GM10847 (cell line): ENCODE measurements around the gene HOXD9.

Experiments
- POLR2A ChIP-seq: IDR thresholded peaks from 2 replicates; pipeline ENCODE4 v1.6.1; 2011; ENCODE audit not compliant: insufficient read length; ENCODE audit errors: extremely low read depth

HOXD9 gene

DNA sequence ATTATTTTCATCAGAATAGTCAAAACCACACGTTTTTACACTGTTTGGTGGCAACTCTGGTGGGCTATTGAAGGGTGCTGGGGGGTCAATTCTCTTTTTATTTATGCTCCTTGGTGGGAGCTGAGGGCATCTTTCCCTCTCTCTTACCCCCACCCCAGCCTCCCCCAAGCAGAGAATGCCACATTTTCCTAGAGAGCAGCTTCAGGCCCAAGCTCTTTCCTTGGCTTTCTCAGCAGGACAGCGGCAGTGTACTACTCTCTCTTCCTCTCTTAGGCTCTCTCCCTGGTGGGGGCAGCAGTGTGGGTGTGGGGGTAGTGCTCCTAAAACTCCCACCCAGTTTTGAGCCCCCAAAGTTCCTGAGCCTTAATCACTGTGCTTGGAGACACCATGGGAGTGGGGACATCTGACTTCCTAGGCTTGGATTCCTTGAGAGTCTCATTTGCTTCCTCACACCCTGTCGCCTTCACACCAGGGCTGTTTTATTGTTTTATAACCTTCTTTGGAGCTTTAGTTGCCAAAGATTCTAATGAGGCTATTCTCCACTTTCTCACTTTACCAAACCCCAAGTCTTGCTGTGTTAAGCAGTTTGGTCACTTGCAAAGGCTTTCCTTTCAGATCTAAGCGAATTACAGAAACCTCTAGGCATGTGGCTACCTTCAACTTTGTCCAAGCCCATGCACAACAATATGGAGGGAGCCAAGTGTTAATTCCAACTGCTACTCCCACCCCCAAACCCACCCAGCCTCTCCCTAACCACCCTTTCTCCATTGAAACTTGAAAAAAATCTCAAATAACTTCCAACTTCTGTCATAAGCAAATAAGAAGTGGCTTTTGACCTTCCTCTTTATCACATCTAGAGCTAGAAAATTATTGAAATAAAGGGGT is 22.8 kb downstream of the HOXD9 start:
- TF ChIP-seq POLR2A: no peak

DNA sequence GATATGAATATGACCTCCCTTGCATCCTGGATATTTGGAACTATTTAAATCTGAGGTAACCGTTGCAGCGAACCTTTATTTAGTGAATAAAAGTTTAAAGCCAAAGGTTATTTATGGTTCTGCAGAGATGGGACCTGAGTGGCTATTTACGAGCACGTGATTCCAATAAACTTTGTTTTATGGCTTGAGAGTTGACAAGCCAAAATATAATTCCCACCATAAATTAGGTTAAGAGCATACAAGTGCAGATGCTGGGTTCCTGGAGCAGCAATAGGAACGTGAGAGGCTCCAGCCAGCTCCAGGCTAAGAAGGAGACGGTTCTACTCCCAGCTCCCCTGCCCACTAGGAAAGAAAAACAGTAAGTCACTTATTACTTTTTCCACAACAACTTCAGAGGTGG is 23.6 kb downstream of the HOXD9 start:
- no peak for TF ChIP-seq POLR2A

DNA sequence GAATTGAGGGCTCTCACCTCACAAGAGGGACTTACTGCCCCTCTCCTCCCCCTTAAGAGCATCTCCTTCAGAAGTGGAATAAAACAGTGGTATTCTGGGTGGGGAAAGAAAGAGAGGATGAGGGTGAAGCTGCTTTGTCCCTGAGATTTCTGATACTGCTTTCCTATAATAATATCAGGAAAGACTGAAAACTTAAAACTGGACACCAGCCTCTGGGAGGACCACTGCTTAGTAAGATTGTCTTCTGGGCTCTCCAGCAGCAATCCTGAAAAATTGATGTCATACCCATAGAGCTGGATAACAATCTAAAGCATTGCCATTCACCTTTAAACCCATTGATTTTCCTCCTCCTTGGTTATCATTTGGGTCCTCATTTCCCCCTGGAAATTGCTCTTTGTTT is 24.1 kb downstream of the HOXD9 start:
- TF ChIP-seq POLR2A: no peak

DNA sequence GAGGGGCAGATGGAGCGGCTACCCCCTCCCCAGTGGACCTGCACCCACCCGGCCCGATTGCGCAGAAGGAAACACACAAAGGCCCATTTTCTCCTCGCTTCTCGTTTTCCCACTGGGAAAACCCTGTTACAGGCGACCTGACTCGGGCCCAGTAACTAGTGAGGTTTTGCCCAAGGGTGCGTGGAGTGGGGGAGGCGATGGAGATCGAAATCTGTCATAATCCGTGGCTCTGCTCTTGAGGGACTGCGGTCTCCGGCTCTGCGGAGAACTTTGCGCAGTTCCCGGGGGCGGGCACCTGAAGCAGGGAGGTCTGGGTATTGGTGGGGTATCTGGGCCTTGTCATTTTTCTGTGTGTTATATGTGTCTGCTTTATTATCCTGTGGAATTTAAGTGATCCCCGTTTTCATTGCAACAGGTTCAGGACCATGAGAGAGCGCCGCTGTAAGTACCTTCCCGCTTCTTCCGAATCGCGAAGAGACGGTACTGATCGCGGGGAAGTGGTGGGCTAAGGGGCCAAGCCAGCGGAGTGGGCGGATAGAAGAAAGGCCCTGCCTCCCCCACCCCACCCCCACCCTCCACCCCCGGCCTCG is 24.8 kb downstream of the HOXD9 start:
- TF ChIP-seq POLR2A: no peak

DNA sequence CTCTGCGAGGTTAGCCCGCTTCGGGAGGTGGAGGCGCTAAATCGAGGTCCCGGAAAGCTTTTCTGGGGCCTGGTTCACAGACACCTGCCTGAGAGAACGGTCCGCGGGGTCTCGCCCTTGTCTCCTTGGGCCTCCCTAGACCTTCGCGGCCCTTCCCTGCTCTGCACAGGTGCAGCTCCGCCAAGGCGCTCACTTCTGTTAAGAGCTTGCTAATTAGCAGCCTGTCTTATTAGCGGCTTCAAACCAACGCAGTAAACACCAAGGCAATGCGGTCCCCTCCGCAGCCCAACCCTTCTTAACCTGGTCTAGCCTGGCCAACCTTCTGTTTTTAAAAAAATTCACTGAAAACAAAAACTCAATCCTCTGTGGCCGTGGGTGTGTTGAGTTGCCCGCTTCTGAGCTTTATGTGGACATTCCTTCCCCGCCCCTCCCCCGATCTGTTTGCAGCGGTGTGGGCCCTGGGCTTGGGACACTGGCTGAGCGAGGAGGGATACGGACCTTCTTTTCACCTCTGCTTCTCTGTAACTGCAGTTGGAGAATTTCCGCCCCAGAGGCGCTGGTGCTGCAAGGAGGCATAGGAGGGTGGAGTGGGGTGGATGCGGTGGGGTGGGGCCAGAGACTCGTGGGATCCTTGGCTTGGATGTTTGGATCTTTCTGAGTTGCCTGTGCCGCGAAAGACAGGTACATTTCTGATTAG is 25.4 kb downstream of the HOXD9 start:
- TF ChIP-seq POLR2A: no peak

DNA sequence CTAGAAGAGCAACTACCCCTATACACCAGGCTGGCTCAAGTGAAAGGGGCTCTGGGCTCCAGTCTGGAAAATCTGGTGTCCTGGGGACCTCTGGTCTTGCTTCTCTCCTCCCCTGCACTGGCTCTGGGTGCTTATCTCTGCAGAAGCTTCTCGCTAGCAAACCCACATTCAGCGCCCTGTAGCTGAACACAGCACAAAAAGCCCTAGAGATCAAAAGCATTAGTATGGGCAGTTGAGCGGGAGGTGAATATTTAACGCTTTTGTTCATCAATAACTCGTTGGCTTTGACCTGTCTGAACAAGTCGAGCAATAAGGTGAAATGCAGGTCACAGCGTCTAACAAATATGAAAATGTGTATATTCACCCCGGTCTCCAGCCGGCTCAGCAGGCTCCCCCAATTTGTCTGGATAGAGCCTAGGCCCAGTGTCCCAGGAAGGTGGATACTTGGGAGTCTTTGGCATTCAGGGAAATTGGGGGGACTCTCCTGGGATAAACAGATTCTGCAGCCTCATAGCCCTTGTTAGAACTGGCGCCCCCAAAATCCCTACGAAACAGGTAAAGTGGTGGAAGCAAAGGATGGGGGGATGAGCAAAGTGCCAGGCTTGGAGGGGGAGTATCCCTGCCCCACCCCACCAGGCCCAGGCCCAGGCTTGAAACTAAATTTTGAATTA is 26.4 kb downstream of the HOXD9 start:
- TF ChIP-seq POLR2A: no peak

DNA sequence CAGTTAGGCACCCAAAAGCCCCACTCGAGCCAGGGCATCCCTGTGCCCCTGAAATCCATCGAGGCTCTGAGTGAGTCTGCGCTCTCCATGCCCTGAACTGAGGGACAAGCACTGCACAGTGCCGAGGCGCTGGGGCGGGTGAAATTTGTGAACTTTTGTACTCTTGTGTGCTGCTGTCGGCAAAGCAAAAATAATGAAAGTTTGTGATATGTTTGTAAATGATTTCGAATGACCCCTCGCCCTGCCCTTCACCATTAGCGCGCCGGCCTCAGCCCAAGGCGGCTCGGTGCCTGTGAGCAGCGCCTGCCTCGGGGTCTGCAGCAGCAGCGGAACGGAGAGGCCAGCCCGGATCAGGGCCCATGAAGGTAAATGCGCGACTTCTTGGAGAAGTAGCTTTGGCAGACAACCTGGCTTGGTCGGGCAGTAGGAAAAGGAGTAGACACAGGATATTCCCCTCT is 27.0 kb downstream of the HOXD9 start:
- TF ChIP-seq POLR2A: no peak

DNA sequence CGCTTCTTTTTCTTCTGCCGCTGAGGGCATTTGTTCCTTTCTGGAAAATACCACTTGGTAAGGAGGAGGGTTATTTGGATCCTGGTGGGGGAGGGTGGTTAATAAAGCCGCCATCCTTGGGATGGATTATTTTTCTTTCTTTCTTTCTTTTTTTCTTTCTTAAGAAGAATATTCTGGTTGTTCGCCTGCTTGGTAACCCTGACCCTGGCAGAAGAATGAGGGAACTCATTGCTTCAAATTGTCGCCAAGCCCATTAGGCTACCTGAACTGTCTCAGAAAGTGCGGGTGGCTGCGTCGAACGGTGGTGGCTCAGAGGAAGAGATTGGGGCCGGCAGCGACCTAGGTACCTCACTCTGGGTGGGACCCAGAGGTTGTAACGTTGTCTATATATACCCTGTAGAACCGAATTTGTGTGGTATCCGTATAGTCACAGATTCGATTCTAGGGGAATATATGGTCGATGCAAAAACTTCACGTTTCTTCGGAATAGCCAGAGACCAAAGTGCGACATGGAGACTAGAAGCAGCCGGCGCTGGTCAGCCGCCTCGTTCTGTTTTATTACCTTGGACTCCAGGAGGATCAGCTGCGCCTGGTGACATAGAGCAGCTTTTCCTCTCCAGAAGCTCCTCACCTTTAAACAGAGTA is 27.5 kb downstream of the HOXD9 start:
- no peak for TF ChIP-seq POLR2A

DNA sequence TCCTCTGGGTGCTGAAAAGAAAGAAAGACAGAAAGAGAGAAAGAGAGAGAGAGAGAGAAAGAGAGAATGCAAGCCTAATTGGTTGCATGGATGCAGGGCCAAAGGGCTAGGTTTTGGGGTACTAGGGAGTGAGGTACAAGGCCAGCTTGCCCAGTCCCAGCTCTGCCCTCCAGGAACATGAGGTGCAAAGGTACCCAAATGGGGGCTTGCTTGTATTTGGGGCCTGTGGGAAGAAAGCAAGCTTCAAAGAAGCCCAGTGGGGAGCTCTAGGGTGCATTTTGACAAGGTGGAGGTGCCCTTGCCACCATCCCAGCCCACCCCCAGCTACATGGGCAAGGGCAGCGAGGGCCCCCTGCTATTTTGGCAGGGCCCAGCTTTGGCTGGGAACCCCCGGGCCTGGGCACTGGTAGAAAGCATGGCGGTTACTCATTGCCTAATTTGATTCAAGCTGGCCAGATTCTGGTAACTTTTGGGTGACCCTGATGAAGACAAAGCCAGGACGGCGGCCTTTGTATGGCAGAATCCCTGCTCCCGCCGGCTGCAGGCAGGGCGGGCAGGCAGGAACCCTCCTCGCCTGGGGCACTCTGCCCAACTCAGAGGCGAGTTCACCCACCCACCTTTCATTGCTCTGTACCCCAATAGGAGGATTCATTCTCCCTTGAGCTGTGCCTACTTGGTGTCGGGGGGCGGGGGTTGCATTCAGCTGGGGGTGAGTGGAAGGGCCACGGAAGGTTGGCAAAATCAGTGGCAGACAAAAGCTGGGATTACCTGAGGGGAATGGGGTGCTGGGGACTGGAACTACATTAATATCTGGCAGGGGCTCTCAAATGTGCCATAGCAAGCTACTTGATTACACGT is 28.3 kb downstream of the HOXD9 start:
- no peak for TF ChIP-seq POLR2A

DNA sequence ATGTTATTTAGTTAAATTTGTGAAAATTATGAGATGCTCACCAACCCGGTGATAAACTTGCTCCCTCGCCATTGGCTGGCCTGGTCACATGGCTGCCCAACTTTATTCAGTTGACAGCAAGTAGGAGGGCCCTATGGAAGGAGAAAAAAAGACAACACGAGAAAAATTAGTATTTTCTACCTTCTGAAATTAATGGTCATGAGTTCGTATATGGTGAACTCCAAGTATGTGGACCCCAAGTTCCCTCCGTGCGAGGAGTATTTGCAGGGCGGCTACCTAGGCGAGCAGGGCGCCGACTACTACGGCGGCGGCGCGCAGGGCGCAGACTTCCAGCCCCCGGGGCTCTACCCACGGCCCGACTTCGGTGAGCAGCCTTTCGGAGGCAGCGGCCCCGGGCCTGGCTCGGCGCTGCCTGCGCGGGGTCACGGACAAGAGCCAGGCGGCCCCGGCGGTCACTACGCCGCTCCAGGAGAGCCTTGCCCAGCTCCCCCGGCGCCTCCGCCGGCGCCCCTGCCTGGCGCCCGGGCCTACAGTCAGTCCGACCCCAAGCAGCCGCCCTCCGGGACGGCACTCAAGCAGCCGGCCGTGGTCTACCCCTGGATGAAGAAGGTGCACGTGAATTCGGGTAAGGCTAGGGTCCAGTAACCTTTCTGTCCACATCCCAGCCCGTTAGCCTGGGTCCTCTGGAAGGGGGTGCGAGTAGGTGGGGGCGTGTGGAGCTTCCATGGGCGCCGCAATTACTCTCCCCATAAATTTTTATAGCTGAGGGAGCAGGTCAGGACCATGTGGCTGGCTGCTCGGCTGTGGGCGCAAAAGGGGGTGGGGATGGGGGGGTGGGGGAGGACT is 29.1 kb downstream of the HOXD9 start, which contains the start of gene HOXD4:
Gene HOXD4 (plus strand): TSS at position 109 of the 846 bp plus-strand sequence. CDS start 84 bp downstream, at position 193.
- TF ChIP-seq POLR2A: no peak

DNA sequence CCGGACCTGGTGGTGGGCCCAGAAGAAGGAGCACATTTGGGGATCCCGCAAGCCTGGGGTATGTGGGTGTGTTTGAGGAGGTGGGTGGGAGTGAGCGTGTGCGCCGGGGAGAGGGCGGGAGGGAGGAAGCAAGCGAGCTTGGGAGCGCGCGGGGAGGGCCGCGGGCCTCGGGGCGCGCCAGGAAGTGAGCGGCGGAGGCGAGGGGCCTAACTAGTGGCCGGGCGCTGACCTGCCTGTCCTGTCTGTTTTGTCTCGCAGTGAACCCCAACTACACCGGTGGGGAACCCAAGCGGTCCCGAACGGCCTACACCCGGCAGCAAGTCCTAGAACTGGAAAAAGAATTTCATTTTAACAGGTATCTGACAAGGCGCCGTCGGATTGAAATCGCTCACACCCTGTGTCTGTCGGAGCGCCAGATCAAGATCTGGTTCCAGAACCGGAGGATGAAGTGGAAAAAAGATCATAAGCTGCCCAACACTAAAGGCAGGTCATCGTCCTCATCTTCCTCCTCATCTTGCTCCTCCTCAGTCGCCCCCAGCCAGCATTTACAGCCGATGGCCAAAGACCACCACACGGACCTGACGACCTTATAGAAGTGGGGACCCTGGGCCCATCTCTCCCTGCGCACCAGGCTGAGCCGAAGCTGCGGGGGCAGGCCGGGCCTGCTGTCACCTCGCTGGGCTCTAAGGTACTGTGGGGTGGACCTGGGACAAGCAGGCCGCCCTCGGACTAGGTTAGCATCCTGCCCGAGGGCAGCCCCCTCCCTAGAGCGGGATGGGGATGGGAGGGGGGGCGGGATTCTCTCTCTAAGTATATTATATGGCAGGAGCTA is 30.0 kb downstream of the HOXD9 start:
- no peak for TF ChIP-seq POLR2A

DNA sequence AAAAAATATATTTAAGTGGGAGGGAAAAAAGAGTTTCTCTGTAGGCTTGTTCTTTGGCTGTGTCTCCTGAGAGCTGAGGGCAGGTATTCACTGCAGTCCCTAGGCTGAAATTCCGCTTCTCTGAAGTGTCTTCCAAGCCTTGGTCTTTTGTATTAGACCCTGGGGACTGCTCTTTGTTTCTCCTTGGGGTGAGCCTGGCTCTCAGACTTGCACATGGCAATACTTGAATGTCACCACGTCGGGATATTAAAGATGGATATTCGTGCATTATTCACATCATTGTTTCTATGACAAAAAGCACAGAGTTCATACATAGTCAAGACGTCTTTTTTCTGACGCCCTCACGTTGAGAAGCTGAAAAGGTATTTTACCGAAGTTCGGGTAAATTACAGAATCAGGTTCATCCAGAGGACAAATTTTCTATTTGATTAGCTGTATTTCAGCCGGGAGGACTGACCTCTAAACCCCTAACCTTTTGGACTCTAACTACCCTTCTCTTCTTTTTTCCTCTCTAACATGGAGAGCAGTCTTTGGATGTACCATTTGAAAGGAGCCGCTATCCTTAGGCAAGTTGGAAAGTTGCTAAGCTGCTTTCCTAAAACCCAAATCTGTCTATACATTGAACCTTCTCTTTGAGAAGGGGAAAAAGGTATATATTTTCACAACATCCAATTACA is 32.2 kb downstream of the HOXD9 start:
- no peak for TF ChIP-seq POLR2A
